Parathyroid adenoma (tissue), 2 donors: Measurements from ENCODE around the gene PSAP.
"Not testable (repeated sequence)": the region's sequence is repeated elsewhere in the genome, so short reads cannot be mapped to it uniquely, and the experiment has no call there.

Source experiments
- H2AFZ ChIP-seq: fragments of 300-600 bp; sonication (generic); one replicate; pipeline ENCODE4 v1.7.0; 2017; ENCODE audit warnings: antibody characterized with exemption, mild to moderate bottlenecking
- H3K27ac ChIP-seq: fragments of 300-600 bp; sonication (generic); one replicate; pipeline ENCODE4 v1.7.0; 2017
- H3K27me3 ChIP-seq: fragments of 300-600 bp; sonication (generic); one replicate; pipeline ENCODE4 v1.7.0; 2017; ENCODE audit warnings: low read length; ENCODE audit not compliant: control insufficient read depth, insufficient read depth
- H3K36me3 ChIP-seq: fragments of 300-600 bp; sonication (generic); one replicate; pipeline ENCODE4 v1.7.0; 2017; ENCODE audit warnings: low read length; ENCODE audit not compliant: control insufficient read depth, insufficient read depth
- H3K4me1 ChIP-seq: fragments of 300-600 bp; sonication (generic); one replicate; pipeline ENCODE4 v1.7.0; 2017; ENCODE audit warnings: control low read depth
- H3K4me2 ChIP-seq: fragments of 300-600 bp; sonication (generic); one replicate; pipeline ENCODE4 v1.7.0; 2017; ENCODE audit warnings: low read length
- H3K4me3 ChIP-seq: fragments of 300-600 bp; sonication (generic); one replicate; pipeline ENCODE4 v1.7.0; 2017; ENCODE audit warnings: low read depth, low read length
- H3K79me2 ChIP-seq: fragments of 300-600 bp; sonication (generic); one replicate; pipeline ENCODE4 v1.7.0; 2017; ENCODE audit warnings: control low read depth
- H3K9ac ChIP-seq: fragments of 300-600 bp; sonication (generic); one replicate; pipeline ENCODE4 v1.7.0; 2017; ENCODE audit warnings: mild to moderate bottlenecking
- H3K9me3 ChIP-seq: fragments of 300-600 bp; sonication (generic); one replicate; pipeline ENCODE4 v1.7.0; 2017; ENCODE audit warnings: low read length; ENCODE audit not compliant: control insufficient read depth
- TF ChIP-seq, protein P1 (sequence below): fragments of 300-600 bp; sonication (generic); IDR thresholded peaks from one replicate; pipeline ENCODE4 v1.7.0; 2017; ENCODE audit warnings: antibody characterized with exemption, mild to moderate bottlenecking
- donor health status: primary hyperparathyroidism.

The PSAP gene

DNA sequence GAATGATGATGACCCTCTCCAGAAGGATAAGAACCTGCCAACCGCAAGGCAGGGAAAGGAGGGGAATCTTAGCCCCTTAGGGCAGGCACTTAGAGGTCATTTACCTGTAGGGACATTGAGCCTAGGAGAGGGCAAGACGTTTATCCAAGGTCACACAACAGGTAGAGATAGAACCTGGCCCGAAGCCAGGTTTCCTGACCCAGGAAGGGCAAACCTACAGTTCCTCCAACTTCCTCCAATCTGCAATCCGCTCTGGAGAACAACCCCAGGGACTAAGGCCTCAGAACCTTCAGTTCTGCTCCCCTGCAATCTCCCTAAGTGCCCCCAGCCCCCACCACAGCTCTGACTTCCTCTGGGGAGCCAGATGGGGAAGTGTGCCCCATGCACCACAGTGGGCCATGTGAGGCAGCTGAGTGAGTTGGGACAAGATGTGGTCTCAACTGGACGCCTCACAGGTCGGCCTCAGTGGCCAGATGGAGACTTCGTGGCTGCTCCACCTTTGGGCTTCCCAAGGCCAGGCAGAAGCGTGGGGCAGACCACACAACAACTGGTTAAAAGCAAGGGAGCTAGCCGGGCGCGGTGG is 1.4 kb upstream of the PSAP start:
- no peaks in the 10 kb centered on the region for H3K27me3 ChIP-seq
- no peak overlapping the region for H3K9ac ChIP-seq
- peaks cover 14% of the 10 kb centered on the region for H3K4me1 ChIP-seq
- H3K79me2 ChIP-seq = peaks cover 36% of the 10 kb centered on the region
- no peaks in the 10 kb centered on the region for H3K36me3 ChIP-seq
- no peak overlapping the region for H3K4me3 ChIP-seq
- H3K9me3 ChIP-seq = no peaks in the 10 kb centered on the region
- TF ChIP-seq, protein P1, sequence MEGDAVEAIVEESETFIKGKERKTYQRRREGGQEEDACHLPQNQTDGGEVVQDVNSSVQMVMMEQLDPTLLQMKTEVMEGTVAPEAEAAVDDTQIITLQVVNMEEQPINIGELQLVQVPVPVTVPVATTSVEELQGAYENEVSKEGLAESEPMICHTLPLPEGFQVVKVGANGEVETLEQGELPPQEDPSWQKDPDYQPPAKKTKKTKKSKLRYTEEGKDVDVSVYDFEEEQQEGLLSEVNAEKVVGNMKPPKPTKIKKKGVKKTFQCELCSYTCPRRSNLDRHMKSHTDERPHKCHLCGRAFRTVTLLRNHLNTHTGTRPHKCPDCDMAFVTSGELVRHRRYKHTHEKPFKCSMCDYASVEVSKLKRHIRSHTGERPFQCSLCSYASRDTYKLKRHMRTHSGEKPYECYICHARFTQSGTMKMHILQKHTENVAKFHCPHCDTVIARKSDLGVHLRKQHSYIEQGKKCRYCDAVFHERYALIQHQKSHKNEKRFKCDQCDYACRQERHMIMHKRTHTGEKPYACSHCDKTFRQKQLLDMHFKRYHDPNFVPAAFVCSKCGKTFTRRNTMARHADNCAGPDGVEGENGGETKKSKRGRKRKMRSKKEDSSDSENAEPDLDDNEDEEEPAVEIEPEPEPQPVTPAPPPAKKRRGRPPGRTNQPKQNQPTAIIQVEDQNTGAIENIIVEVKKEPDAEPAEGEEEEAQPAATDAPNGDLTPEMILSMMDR = no peak
- no peak overlapping the region for H3K27ac ChIP-seq
- H2AFZ ChIP-seq = no peak overlapping the region
- no peak overlapping the region for H3K4me2 ChIP-seq

DNA sequence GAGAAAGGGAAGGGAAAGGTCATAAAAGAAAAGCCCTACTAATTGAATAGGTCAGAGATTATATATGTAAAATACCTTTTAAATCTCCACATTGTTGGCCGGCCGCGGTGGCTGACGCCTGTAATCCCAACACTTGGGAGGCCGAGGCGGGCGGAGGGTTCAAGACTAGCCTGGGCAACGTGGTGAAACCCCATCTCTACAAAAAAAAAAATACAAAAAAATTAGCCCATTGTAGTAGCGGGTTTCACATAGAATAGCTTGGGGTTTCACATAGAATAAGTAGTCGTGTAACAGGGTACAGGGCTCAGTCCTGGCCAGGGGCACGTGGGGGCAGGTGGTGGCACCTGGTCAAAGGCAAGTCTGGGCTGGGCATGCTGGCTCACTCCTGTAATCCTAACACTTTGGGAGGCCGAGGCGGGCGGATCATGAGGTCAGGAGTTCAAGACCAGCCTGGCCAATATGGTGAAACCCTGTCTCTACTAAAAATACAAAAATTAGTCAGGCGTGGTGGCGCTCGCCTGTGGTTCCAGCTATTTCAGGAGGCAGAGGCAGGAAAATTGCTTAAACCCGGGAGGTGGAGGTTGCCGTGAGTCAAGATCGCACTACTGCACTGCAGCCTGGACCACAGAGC is 529 bp upstream of the PSAP start:
- Histone ChIP-seq H3K27ac (peak overlapping the region; percentile 98), H3K79me2 (peaks cover 45% of the 10 kb centered on the region), H2AFZ (peak overlapping the region; percentile 87), H3K4me2 (peak overlapping the region; percentile 43), H3K4me3 (peak overlapping the region; percentile 96), H3K4me1 (peaks cover 14% of the 10 kb centered on the region)
- not testable (repeated sequence) for H3K9me3 ChIP-seq, H3K9ac ChIP-seq, H3K27me3 ChIP-seq, H3K36me3 ChIP-seq

GRCh38 chr10:71850021-71850742 is 869 bp downstream of the PSAP start:
- H3K36me3 ChIP-seq = no peaks in the 10 kb centered on the region
- peak overlapping the region; percentile 98 for H3K27ac ChIP-seq
- peaks cover 53% of the 10 kb centered on the region for H3K79me2 ChIP-seq
- TF ChIP-seq, protein P1 = no peak
- peak overlapping the region; percentile 87 for H2AFZ ChIP-seq
- H3K4me2 ChIP-seq = peak overlapping the region; percentile 78
- H3K27me3 ChIP-seq = no peaks in the 10 kb centered on the region
- H3K9me3 ChIP-seq = no peaks in the 10 kb centered on the region
- peaks cover 14% of the 10 kb centered on the region for H3K4me1 ChIP-seq
- peak overlapping the region; percentile 99 for H3K9ac ChIP-seq
- H3K4me3 ChIP-seq = peak overlapping the region; percentile 96

DNA sequence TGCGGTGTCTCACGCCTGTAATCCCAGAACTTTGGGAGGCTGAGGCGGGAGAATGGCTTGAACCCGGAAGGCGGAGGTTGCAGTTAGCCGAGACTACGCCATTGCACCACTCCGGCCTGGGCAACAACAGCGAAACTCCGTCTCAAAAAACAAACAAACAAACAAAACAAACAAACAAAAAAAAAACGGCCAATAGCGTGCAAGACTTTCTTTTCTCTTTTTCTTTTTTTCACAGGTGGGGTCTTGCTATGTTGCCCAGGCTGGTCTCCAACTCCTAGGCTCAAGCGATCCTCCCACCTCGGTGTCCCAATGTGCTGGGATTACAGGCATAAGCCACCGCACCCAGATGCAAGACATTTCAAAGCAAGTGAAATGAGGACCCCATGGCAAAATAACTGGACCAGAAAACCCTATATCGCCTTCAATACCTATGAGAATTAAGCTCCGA is 1.6 kb downstream of the PSAP start:
- no peaks in the 10 kb centered on the region for H3K9me3 ChIP-seq
- TF ChIP-seq, protein P1 = no peak
- no peak overlapping the region for H3K27ac ChIP-seq
- H3K4me1 ChIP-seq = peaks cover 14% of the 10 kb centered on the region
- H3K79me2 ChIP-seq = peaks cover 56% of the 10 kb centered on the region
- H3K27me3 ChIP-seq = no peaks in the 10 kb centered on the region
- no peak overlapping the region for H3K9ac ChIP-seq
- H3K36me3 ChIP-seq = no peaks in the 10 kb centered on the region
- H3K4me3 ChIP-seq = peak overlapping the region; percentile 96
- no peak overlapping the region for H2AFZ ChIP-seq
- H3K4me2 ChIP-seq = peak overlapping the region; percentile 78
